GM19240 (cell line): ENCODE data around the gene HOXB6.

ENCODE experiments used
- DNase-seq: peaks from one replicate; pipeline ENCODE4 v3.0.0; 2011; ENCODE audit warnings: low spot score; ENCODE audit not compliant: insufficient read length

The HOXB6 gene

GRCh38 chr17:48604770-48605329 is at the start of gene HOXB6:
Gene HOXB6 (minus strand): TSS chr17:48604986. CDS start chr17:48598150, 6,836 bp downstream.
- DNase-seq, result no peak

DNA sequence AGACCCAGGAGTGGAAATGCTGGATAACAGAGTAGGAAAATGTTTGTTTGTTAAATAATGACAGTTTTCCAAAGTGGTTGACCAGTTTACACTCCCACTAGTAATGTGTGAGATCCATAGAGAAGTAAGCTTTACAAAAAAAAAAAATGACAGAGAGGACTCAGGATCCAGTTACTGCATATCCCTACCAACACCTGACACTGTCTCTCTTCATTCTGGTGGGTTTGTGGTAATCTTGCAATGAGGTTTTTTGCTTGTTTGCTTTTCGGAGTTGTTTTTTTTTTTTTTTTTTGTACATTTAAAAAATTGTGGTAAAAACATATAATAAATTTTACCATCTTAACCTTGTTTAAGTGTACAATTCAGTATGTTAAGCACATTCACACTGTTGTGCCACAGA is 45.0 kb upstream of the HOXB6 start:
- DNase-seq, result no peak

GRCh38 chr17:48647963-48648245 is 43.1 kb upstream of the HOXB6 start:
- no peak for DNase-seq

DNA sequence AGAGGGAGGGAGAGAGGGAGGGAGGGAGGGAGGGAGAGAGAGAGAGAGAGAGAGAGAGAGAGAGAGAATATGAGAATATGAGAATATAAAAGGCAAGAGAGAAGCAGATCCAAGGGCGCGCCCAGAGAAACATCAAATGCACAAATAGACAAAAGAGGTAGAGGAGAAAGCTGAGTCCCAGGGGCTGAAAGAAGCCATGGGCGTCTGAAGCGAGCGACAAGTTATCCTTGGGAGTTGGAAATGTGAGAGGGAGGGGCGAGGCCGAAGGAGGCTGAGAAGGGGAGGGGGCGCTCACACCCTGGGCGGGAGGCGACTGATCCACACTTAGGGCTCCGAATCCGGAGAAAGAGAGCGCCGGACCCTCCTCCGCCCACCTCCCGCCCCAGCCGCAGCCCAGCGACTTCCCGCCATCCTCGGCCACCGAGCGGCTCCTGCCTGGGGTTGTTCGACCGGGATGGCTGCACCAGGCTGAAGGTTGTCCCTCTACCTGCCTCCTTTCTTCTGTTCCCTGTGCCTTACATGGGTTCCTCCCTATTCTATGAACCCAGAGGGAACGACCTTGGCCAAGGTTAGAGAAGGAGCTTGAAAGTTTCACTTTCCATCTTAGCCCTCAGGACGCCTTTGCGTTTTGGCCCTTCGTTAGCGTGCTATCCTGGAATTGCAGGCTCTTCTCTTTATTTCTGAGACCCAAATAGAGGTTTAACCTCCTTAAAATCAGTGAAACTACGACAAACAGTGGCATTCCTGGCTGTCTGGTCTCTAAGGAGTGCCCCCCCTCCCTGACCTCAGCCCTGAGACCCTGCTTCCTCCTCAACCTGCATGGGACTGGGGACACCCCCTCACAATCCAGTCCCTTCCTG is 42.5 kb upstream of the HOXB6 start:
- DNase-seq, result no peak

DNA sequence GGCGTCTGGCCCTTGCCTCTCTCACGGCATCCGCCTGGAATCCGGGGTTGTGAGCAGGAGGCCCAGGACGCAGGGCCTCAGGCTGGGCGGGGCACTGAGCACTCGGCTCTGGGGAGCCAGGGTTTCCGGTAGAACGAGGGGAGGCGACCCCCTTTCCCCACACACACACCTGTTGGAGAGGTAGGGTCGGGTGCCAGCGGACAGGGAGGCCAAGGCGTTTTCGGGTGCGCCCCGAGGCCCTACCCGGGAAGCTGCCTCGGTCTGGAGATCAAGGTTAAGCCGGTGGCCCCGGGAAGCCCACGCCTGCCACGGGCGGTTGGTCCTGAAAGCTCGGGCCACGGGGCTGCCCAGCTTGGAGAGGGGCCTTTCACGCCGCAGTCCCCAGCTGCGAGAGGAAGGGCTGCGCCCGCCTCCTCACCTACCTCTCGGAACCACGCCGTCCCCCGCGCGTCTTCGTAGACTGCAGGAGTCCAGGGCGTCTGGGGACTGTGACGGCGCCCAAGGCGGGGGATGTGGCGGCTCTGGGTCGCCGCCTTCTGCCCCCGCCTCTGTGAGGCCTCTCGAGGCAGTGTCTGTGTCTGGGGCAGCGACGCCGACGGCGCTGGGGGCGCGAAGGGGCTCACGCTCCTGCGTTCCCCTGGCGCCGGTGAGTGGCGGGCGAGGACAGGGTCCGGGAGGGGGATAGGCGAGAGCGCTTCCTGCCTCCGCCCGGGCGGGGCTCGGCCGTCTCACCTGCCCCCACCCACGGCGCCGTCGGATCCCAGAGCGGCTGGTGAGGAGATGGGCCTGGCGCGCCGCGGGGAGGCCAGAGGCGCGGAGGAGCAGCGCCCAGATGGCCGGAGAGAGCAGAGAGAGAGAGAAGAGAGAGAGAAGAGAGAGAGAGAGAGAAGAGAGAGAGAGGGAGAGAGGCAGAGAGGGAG is 41.7 kb upstream of the HOXB6 start:
- no peak for DNase-seq

- no peak for DNase-seq
Measured at GRCh38 chr17:48645639-48646182, 40.9 kb upstream of the HOXB6 start.

DNA sequence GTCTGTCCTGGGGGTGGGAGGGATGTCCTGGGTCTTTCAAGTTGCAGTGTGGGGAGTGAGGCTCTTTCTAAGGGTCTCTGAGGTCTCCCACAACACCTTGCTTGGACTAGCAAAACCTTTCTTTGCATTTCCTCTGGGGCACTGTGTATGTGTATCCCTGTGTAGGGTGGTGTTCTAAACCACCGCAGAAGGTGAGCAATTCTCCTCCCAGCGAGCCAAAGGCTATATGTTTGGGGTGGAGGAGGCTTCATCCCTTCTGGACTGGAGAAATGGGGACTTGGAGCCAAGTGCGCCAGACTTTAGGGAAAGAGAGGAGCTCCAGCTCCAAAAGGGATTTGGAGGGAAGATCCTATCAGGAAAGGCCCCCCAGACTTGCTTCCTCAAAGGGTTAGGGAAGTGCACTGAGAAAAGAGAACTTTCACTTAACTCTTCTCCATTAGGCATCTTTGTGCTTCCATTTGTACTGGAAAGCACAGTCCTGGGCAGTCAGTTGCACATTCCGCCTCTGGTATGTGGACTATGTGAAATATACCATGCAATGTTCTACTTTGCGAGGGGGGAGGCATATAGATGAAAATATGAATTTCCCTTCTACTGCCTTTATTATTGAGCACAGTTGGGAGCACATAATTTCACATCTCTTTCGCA is 40.2 kb upstream of the HOXB6 start:
- no peak for DNase-seq

- no peak for DNase-seq
Measured at GRCh38 chr17:48644159-48644558, 39.4 kb upstream of the HOXB6 start.

- DNase-seq, result no peak
Measured at GRCh38 chr17:48643697-48644012, 38.9 kb upstream of the HOXB6 start.

GRCh38 chr17:48642843-48643696 is 38.3 kb upstream of the HOXB6 start:
- DNase-seq, result no peak

DNA sequence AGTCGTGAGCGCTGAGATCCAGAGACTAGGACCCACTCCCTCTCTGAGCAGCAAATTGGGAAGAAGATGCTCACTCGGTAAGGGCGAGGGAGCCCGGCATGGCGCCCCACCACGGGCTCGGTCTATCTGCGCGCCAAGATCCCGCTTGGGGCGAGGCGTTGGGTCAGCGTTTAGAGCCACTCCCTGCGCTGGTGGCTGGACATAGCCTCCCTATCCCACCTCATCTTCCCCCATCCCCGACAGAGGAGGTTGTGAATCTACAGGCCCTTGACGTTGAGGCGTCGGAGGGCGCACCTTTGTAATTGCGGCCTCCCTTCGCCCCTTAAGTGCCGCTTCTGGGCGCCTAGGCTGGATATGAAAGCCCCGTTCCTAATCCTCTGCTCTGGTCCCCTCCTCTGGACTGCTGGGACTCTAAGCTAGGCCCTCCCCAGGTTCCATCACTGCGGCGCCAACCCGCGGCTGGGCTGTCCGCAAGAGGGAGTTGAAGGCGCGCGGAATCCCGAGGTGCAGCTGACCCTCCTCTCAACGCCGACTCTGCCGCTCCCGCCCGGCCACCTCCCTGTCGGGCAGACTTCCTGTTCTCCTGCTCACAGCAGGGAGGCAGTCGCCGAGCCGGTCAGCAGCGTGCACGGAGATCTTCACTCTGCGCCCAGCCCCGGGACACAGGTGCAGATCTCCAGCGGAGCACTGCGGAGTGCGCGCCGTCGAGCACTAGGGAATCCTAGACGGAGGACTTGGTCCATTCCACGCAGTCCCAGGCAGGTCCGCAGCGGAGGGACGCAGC is 37.5 kb upstream of the HOXB6 start:
- DNase-seq, result no peak

- no peak for DNase-seq
Measured at GRCh38 chr17:48641541-48642058, 36.8 kb upstream of the HOXB6 start.

DNA sequence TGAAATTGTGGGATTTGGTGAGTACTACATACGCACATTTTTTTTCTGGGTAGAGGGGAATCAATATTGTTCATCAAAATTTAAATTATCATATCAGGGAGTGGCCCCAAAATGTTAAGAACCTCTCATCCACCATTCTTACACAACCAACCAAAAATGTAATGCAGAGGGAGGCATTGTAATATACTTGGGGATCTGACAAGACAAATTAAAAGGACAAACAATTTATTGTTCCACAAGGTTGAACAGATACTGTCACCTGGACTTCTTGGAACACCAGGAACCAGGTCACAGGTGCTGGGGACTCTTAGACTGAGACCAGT is 36.0 kb upstream of the HOXB6 start:
- no peak for DNase-seq

DNA sequence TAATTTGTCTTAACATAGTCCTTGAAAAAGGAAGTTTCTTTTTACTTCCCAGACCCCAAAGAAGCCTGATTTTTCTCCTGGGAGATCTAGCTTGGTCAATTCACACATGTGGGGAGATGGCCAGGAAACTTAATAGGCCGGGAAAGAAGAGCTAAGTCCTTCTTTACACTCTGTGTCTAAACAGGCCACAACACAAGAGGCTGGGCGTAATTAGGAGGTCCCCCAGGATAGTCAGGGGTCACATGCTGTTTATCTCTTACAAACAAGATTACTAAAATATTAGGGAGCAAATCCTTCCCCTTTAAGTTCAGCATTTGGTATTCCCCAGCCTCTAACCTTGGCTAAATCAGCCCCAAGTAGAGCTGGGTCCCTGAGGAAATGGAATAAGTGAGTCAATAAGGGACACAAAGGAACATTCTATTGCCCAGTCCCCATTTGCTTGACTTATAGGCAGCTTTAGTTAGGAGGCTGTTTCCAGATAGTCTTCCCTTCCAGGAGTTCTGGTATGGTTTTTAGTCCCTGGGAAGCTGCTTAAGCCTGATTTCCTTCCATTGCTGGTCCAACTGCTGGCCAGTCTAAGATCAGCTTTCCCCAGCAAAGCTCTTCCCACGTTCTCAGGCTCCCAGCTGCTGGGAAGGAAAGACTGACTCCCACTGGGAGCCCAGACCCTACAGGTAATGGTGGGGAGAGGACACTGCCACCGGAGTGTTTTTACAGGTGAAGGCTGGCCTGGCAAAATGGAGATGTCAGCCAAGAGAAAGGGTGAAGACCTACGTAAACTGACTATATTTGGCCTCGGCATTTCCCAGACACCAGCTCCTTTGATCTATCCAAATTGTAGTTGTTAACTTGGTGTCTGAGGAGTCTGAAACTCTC is 35.4 kb upstream of the HOXB6 start:
- DNase-seq, result no peak

DNA sequence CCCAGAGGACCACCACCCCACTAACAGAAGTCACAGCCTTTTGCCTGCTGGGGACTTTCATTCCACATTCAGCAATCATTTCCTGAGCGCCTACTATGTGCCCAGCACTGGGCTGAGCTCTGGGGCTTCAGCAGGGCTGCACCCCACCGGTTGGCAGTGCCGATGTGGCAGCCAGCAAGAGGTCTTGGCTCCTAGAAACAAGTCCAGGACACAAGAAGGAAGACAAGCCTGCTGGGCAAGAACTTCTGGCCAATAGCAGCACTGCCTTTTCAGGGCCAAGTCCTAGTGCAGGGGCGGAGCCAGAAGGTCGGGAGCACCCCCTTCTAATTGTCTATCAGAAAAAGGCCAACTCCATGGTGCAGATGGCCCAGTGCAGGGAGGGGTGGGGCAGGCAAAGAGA is 34.4 kb upstream of the HOXB6 start:
- DNase-seq, result no peak

DNA sequence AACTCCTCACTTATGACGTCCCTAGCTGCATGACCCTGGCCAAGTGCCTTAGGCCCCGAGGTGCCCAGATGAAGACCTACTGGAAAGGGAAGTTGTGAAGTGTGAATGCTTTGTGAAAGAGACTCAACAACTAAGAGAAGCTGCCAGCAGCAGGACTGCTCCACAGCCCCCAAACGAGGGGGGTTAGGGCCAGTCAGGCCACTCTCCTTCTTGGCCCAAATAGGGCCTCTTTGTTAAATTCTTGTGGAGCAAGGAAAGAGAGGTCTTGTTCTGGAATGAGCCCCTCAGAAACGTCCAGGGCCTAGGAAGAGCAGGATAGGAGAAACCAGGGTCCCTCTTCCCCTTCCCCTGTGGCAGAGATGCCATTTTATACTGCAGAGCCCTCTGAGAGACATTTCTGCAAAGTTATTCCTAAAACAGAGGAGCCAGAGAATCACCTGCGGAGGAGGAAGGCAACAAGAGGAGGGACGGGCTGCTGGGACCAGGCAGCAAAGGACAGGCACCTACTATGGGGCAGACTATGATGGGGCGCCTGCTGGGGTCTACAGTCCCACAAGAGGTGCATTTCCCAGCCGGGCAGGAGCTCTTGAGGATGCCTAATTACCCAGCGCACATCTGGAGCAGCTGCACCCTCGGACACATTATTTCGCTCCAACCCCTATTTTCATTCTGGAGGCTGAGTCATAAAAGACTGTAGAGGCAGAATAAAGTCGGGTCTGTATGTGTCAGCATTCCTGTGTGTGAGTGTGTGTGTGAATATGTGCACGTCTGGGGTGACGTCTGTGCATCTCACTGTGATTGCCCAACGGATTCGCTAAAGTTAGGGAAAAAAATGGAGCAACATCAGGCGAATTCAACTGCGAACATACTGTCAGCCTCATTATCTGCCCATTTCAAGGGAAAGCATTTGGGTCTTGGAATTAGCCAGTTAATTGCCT is 32.8 kb upstream of the HOXB6 start:
- DNase-seq, result no peak

- DNase-seq, result peak; percentile 79
Measured at GRCh38 chr17:48636177-48637018, 31.6 kb upstream of the HOXB6 start.
